ENCODE data around the gene ADH5. TPM values are rescaled to one million over a fixed set of nuclear protein-coding genes. Genes with fewer than 3 reads are reported as not detected.
"Not testable (repeated sequence)": the region's sequence is repeated elsewhere in the genome, so short reads cannot be mapped to it uniquely, and the experiment has no call there.

The ADH5 gene
- polyA plus RNA-seq, 1 donor: 278 TPM

- DNase-seq: no peak
Measured at GRCh38 chr4:99038213-99038612, 50.4 kb downstream of the ADH5 start.

- no peak for DNase-seq
Measured at GRCh38 chr4:99033956-99034355, 54.6 kb downstream of the ADH5 start.

GRCh38 chr4:99029852-99030251, 58.7 kb downstream of the ADH5 start:
- no peak for DNase-seq

- DNase-seq: no peak
Measured at GRCh38 chr4:99029018-99029735, 59.4 kb downstream of the ADH5 start.

- DNase-seq: no peak
Measured at GRCh38 chr4:99028187-99028586, 60.4 kb downstream of the ADH5 start.

GRCh38 chr4:99027304-99027703, 61.3 kb downstream of the ADH5 start:
- DNase-seq: no peak

- DNase-seq: no peak
Measured at GRCh38 chr4:99025506-99025905, 63.1 kb downstream of the ADH5 start.

GRCh38 chr4:99024481-99025275, 63.9 kb downstream of the ADH5 start:
- no peak for DNase-seq

GRCh38 chr4:99023800-99024251, 64.8 kb downstream of the ADH5 start:
- DNase-seq: not testable (repeated sequence)

- DNase-seq: no peak
Measured at GRCh38 chr4:99022566-99022965, 66.0 kb downstream of the ADH5 start.

GRCh38 chr4:99021386-99021785, 67.2 kb downstream of the ADH5 start:
- DNase-seq: no peak

Other genes starting within 250 kb of the ADH5 start
- 150 TPM for gene EIF4E, start 159.7 kb downstream of the ADH5 start, polyA plus RNA-seq (ENCODE audit: insufficient read length)
- 83.1 TPM for gene METAP1, start 93.1 kb downstream of the ADH5 start, polyA plus RNA-seq (ENCODE audit: insufficient read length)
- gene ADH4, start 55.5 kb upstream of the ADH5 start, polyA plus RNA-seq (ENCODE audit: insufficient read length): 0.71 TPM
- gene ADH6, start 130.5 kb upstream of the ADH5 start, polyA plus RNA-seq (ENCODE audit: insufficient read length): 32.0 TPM
- gene ADH1A, start 202.2 kb upstream of the ADH5 start, polyA plus RNA-seq (ENCODE audit: insufficient read length): 2.3 TPM
- gene ADH1B, start 232.6 kb upstream of the ADH5 start, polyA plus RNA-seq (ENCODE audit: insufficient read length): 16.7 TPM

Measured in left kidney (tissue), 2 donors.